Testis (tissue), 3 donors: ENCODE measurements around the gene XXYLT1. TPM values are rescaled to one million over a fixed set of nuclear protein-coding genes. Genes with fewer than 3 reads are reported as not detected.

Source experiments
- DNase-seq: peaks from one replicate; pipeline ENCODE4 v3.0.0-alpha.2; 2019
- H3K27ac ChIP-seq, 2 donors: fragments of 200-600 bp; sonication (generic); one replicate each; pipeline ENCODE4 v1.5.1; 2019
- H3K27me3 ChIP-seq: fragments of 200-600 bp; sonication (generic); one replicate; pipeline ENCODE4 v1.5.1; 2019
- H3K36me3 ChIP-seq: fragments of 200-600 bp; sonication (generic); one replicate; pipeline ENCODE4 v1.5.1; 2017; ENCODE audit warnings: low read depth; ENCODE audit errors: missing control alignments
- H3K4me1 ChIP-seq: fragments of 200-600 bp; sonication (generic); one replicate; pipeline ENCODE4 v1.5.1; 2019
- H3K4me3 ChIP-seq, 2 donors: fragments of 200-600 bp; sonication (generic); one replicate each; pipeline ENCODE4 v1.5.1; 2017 to 2019
- H3K9me3 ChIP-seq: fragments of 200-600 bp; sonication (generic); one replicate; pipeline ENCODE4 v1.5.1; 2017
- CTCF ChIP-seq, 3 experiments: fragments of 450-650 bp in 2 of 3; fragments of 200-600 bp in 1 of 3; sonication (generic) in 1 of 3; IDR thresholded peaks; one replicate each; pipeline ENCODE4 v1.5.1; 2016 to 2019; ENCODE audit warnings: antibody characterized with exemption in 3 of 3, mild to moderate bottlenecking in 2 of 3, moderate library complexity in 1 of 3
- POLR2A ChIP-seq: fragments of 450-650 bp; IDR thresholded peaks from one replicate; pipeline ENCODE4 v1.6.1; 2017; ENCODE audit warnings: antibody characterized with exemption, mild to moderate bottlenecking, moderate library complexity
- whole genome bisulfite sequencing, 2 donors: methylation state at CpG; one replicate each; pipeline ENCODE4 v1.1.5; 2018; 5-methylcytosine and 5-hydroxymethylcytosine counted together
- intact Hi-C: fragments of 100-400 bp; cut with DNase I; formaldehyde crosslinking; loops from one replicate; pipeline ENCODE4 v1.15.1; 2023; ENCODE audit warnings: low total_unique reads
- polyA plus RNA-seq: library from polyadenylated mRNA; stranded (reverse); fragments of 350-450 nt; fragmentation: Illumina TruSeq; extraction: RNeasy Lipid Tissue Mini Kit (QIAGEN cat#74804); gene quantifications from one replicate; pipeline ENCODE4 v1.2.3, GENCODE V29; 2014; ENCODE audit warnings: low read depth, low replicate concordance; ENCODE audit not compliant: insufficient read depth
- total RNA-seq, 2 donors: library from RNA; depleted of rRNA; stranded (reverse); fragments of >200 nt; gene quantifications; one replicate each; pipeline ENCODE4 v1.2.3, GENCODE V29; 2016

The XXYLT1 gene
- total and polyA plus RNA-seq, 3 donors from 2014 or later: 7.2 to 12.5 (median 11.1) TPM

- 86 to 90% methylated on average over 1 to 2 of the region's 2 CpGs for WGBS, 2 donors
- no peak for DNase-seq
- Histone ChIP-seq H3K36me3 (no peaks in the 10 kb centered on the region), H3K27ac (peak overlapping the region; percentile 47 to 79), H3K4me3 (no peak overlapping the region), H3K9me3 (no peaks in the 10 kb centered on the region), H3K27me3 (no peaks in the 10 kb centered on the region), H3K4me1 (peaks cover 17% of the 10 kb centered on the region)
- TF ChIP-seq CTCF (IDR thresholded peaks at IDR 0.05) (no peak), POLR2A (no peak)
- intact Hi-C loops: no loop called here
These were observed 150.7 kb downstream of the XXYLT1 start for GRCh38 chr3:195120267-195120601.

GRCh38 chr3:195119461-195120266 lies 151.3 kb downstream of the XXYLT1 start:
- H3K4me3 ChIP-seq: no peak overlapping the region
- WGBS, 2 donors: 42 to 44% methylated on average over 16 of the region's 16 CpGs
- H3K36me3 ChIP-seq: no peaks in the 10 kb centered on the region
- peak; percentile 36 for DNase-seq
- intact Hi-C loops: loop anchor here (10.0 kb wide), 1 partner anchor 135 kb away; no protein-coding TSS in a partner anchor
- no peaks in the 10 kb centered on the region for H3K27me3 ChIP-seq
- TF ChIP-seq POLR2A (no peak), CTCF (IDR thresholded peaks at IDR 0.05) (no peak)
- H3K9me3 ChIP-seq: no peaks in the 10 kb centered on the region
- H3K4me1 ChIP-seq: peaks cover 12% of the 10 kb centered on the region
- peak overlapping the region; percentile 47 to 79 for H3K27ac ChIP-seq

GRCh38 chr3:195118671-195119070 lies 152.3 kb downstream of the XXYLT1 start:
- Histone ChIP-seq H3K27ac (no peak overlapping the region), H3K4me3 (no peak overlapping the region), H3K36me3 (no peaks in the 10 kb centered on the region), H3K4me1 (peaks cover 11% of the 10 kb centered on the region), H3K9me3 (no peaks in the 10 kb centered on the region), H3K27me3 (no peaks in the 10 kb centered on the region)
- DNase-seq: no peak
- no peak for TF ChIP-seq POLR2A
- TF ChIP-seq CTCF (IDR thresholded peaks at IDR 0.05): no peak
- intact Hi-C loops: loop anchor here (10.0 kb wide), 1 partner anchor 136 kb away; no protein-coding TSS in a partner anchor
- 75 to 76% methylated on average over 13 of the region's 13 CpGs for WGBS, 2 donors

GRCh38 chr3:195117978-195118581 lies 152.9 kb downstream of the XXYLT1 start:
- H3K9me3 ChIP-seq: no peaks in the 10 kb centered on the region
- H3K4me1 ChIP-seq: peaks cover 11% of the 10 kb centered on the region
- no peak for DNase-seq
- H3K36me3 ChIP-seq: no peaks in the 10 kb centered on the region
- H3K27me3 ChIP-seq: no peaks in the 10 kb centered on the region
- H3K27ac ChIP-seq: no peak overlapping the region
- 78% methylated on average over 10 of the region's 10 CpGs for WGBS, 2 donors
- no peak overlapping the region for H3K4me3 ChIP-seq
- intact Hi-C loops: loop anchor here (10.0 kb wide), 1 partner anchor 137 kb away; no protein-coding TSS in a partner anchor
- TF ChIP-seq CTCF (IDR thresholded peaks at IDR 0.05): no peak
- TF ChIP-seq POLR2A: no peak
